ENCODE measurements around the gene MPRIP.
"Not testable (repeated sequence)": the region's sequence is repeated elsewhere in the genome, so short reads cannot be mapped to it uniquely, and the experiment has no call there.

MPRIP gene, protein sequence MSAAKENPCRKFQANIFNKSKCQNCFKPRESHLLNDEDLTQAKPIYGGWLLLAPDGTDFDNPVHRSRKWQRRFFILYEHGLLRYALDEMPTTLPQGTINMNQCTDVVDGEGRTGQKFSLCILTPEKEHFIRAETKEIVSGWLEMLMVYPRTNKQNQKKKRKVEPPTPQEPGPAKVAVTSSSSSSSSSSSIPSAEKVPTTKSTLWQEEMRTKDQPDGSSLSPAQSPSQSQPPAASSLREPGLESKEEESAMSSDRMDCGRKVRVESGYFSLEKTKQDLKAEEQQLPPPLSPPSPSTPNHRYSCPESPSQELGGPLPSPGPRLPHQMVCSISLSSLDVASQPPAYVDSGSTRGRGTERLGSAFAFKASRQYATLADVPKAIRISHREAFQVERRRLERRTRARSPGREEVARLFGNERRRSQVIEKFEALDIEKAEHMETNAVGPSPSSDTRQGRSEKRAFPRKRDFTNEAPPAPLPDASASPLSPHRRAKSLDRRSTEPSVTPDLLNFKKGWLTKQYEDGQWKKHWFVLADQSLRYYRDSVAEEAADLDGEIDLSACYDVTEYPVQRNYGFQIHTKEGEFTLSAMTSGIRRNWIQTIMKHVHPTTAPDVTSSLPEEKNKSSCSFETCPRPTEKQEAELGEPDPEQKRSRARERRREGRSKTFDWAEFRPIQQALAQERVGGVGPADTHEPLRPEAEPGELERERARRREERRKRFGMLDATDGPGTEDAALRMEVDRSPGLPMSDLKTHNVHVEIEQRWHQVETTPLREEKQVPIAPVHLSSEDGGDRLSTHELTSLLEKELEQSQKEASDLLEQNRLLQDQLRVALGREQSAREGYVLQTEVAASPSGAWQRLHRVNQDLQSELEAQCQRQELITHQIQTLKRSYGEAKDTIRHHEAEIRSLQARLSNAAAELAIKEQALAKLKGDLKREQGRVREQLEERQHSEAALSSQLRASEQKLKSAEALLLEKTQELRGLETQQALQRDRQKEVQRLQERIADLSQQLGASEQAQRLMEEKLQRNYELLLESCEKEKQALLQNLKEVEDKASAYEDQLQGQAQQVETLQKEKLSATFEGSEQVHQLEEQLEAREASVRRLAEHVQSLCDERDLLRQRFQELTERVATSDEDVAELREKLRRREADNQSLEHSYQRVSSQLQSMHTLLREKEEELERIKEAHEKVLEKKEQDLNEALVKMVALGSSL (N-terminal part only)

DNA sequence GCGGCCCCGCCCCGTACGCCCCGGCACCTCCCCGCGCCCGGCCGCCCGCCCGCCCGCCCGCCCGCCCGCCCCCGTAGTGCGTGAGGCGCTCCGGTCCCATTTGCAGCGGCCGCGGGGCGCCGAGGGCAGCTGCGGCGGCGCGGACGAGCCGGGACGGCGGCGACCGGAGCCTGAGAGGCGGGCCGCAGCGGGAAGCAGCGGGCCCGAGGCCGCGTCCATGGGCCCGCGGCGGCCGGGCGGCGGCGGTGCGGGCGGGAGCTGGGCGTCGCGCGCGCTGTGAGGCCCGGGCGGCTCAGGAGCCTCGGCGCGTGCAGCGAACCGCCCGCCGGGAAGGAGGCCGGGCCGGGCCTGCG is at the start of gene MPRIP:
TSS of gene MPRIP (plus strand) at position 74 of the 353 bp plus-strand sequence. CDS start 392 bp downstream, outside the sequence.
- no peak for DNase-seq

DNA sequence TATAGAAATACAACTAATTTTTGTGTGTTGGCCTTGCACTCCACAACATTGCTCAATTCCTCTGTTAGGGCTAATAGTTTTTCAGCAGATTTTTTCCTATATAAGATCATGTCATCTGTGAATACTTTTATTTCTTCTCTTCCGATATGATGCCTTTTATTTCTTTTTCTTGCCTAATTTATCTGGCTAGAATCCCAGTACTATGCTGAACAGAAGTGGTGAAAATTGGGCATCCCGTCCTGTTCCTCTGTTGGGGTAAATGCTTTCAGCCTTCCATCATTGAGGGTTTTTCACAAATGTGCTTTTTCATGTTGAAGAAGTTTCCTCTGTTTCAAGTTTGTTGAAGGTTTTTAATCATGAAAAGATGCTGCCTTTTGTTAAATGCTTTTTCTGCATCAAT is 47.6 kb upstream of the MPRIP start:
- no peak for DNase-seq

DNA sequence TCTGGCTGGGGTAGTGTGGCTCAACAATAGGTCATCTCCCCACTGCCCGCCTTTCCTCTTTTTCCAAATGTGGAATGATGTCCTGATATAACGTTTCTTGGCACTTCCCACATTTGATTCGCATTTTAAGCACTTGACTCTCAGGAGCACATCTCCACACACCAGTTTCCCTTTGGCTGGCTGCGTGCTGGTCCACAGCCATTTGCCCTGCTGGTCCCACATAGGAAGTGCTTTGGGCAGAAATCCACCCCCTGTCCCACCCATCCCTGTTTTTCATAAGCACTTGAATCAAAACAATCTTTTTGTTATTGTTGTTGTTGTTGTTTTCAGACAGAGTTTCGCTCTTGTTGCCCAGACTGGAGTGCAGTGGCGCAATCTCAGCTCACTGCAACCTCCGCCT is 46.3 kb upstream of the MPRIP start:
- no peak for DNase-seq

DNA sequence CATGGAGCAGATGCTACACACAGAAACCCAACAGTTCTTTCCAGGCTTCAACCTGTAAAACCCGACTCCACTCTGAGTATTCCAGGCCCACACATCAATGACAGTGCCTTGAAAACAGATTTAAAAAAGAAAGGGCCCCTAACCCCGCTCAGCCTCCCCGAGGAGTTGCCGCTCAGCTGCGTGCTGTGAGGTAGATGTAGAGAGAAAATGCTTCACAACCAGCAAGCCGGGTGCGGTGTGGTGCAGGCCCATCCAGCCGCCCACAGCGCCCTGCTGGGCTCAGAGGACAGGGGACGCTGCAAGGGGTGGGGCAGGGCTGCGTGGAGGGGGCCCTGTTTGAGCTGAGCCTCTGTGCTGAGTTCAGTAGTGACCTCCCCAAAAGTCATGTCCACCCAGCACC is 45.5 kb upstream of the MPRIP start:
- DNase-seq: not testable (repeated sequence)

DNA sequence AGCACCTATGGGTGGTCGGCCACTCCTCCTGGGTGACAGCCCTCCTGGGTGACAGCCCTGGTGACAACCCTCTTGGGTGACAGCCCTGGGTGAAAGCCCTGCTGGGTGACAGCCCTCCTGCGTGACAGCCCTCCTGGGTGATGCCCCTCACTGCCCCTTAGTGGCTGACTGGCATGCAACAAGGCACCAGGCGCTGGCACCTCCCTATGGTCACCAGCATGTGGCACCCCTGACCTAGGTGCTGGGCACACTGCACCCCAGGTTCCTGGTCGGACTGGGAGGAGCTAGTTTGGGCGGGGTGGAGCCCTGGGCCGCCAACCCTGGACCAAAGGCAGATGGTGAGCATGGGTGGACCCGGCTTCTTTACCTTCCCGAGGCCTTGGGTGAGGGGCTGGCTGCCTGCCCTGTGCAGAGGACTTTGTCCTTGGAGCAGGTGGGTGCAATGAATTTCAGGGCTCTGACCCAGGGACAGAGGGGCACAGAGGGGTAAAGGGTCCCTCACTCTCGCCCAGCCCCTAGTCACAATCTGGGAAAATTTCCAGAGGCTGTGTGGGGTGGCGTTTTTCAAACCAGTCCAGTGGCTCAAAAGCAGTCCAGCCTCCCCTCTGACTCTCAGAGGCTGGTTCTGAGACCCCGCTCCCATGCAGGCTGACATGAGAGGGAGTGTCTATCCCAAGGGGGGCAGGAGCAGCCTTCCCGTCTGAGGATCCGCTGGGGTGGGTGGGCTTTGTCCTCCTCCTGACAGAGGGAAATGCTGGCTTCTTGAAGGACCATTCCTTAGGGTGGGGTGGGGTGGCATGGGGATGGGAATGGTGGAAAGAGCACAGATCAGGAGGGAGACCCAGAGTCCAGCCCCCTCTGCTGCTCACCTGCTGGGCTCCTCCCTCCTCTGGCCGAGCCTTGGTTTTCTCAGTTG is 44.5 kb upstream of the MPRIP start:
- no peak for DNase-seq

DNA sequence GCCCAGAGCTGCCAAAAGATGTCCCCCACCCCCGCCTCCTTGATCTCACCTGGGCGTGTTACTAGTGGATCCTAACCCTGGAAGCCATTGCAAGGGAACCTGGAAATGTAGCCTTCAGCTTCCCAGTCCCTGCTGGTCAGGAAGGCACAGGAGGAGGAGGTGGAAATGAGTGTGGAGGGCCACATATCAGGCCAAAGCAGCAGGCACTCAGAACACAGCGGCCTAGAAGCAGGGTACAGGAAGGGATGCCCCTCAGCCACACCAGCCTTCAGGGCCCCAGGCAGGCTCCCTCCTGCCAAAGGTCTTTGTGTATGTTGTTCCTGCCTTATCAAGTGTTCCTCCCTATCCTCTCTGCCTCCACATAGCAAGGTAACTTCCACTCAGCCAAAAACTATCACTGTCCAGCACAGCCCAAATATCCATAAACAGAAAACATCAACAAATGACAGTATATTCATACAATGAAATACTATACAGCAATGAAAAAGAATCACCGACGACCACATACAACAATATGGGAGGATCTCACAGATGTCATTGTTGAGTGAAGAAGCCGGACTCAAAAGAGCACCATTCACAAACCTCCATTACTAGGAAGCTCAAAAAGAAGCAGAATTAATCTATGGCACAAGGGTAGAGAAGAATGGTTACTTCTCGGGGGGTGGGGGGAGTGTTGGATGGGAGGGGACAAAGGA is 42.2 kb upstream of the MPRIP start:
- DNase-seq: no peak

DNA sequence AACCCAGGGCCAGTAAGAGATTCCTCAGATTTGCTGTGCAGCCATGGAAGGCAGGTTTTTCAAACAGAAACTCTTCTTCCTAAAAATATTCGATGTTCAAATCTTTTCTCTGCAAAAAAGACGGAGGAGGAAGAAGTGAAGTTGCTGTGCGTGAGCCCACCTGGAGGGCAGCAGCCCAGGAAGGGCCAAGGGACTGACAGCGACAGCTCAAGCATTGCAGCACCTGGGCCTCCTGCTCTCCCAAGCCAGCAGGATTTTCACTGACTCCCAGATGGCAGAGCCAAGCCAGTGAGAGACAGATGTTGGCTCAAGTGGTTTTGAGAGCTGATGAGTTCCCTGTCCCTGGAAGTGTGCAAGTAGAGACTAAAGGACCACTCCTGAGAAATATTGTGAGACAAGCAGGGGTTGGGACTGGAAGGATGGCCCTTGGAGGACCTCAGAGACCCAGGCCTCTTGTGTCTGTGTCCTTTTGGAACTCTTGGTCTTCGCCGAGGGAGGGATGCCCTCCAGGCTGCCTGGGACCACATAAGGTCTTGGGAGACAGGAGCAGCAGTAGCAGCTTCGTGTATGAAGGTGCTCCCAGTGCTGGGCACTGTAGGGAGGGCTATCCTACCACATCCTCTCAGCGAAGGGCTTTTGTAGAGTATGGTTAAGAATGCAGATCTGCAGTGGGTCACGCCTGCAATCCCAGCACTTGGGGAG is 41.0 kb upstream of the MPRIP start:
- no peak for DNase-seq

DNA sequence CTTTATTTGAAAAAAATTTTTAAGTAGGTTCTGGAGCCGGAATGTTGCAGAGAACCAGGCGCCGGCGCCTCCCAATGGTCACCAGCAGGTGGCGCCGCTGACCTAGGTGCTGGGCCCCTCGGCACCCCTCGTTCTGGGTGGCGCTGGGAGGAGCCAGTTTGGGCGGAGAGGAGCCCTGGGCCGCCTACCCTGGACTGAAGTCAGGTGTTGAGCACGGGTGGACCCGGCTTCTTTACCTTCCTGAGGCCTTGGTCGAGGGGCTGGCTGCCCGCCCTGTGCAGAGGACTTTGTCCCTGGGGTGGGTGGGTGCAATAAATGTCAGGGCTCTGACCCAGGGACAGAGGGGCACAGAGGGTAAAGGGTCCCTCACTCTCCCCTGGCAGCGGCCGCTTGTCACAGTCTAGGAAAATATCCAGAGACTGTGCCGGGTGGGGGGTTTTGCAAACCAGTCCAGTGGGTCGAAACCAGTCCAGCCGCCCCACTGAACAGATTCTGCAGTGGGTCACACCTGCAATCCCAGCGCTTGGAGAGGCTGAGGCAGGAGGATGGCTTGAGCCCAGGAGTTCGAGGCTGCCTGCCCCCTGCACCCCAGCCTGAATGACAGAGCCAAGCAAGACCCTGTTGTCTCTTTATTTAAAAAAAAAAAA is 40.3 kb upstream of the MPRIP start:
- peak; percentile 85 for DNase-seq

DNA sequence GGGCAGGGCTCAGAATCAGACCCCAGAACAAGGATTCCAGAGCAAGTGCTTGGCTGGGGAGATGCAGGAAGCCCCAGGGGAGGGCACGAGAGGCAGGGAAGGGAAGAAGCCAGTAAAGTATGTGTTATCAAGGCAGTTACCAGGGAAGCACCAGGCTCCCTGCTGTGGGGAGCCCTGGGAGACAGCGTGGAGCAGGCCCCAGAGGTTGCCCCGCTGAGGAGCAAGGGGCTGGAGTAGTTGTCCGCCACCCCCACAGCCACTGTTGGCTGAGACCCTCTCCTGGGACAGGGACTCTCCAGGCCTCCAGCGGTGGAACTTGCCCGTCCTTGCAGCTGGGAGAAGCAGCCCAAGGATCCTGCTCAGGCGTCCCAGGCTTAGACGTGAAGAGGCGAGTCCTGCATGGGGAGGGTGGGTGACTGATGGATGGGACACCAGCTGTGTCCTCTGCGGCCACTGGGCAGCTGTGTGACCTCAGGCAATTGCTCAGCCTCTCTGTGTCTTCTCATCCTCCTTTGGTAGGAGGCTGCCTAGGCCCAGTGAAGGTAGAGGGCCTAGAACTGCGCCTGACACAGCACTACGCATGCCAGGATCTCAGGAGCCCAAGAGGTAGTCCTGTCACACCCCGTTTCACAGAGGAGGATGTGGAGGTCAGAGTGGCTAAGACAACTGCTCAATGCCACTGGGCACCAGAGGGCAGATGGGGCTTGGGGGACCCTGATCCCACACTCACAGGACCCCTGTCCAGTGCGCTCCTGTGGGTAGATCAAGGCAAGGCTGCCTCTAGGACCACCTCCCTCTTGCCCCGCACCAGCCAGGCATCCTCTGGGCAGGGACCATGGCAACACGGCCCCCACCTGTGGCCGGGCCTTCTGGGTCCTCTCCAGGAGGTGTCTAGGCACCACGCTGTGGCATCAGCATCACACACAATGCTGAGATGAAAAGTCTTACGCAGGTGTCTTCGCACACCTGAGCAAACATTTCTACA is 39.2 kb upstream of the MPRIP start:
- not testable (repeated sequence) for DNase-seq

DNA sequence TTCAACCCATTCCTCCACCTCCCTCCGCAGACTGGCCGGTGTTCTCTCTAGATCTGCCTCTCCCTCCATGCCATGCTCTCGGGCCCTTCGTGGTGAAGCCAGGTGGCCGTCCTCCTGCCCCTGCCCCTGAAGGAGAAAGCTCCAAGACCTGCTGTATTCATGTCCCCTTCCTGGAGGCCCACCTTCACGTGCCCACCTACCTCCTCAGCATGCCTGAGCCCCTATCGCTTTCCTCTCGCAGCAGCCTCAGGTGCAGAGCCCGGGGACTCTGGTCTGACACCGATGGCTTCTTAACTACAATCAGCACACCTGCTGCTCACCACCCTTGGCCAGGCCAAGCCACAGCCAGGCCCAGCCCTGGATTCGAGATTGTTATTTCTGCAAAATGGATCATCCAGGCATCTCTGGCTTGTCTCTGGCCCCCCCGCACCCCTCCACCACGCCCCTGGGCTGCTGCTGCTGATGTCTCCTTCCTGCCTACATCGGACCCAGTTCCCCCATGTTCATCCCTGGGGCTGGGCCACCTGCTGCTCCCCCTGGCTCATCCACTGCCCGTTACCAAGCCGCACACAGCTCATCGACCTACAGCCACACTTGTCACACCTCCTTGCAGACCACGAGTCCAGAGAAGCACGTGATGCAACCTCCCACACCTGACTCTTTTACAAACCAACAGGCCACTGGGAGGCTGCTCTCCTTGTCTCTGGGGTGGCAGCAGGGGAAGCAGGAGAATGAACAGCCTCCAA is 37.8 kb upstream of the MPRIP start:
- DNase-seq: no peak

DNA sequence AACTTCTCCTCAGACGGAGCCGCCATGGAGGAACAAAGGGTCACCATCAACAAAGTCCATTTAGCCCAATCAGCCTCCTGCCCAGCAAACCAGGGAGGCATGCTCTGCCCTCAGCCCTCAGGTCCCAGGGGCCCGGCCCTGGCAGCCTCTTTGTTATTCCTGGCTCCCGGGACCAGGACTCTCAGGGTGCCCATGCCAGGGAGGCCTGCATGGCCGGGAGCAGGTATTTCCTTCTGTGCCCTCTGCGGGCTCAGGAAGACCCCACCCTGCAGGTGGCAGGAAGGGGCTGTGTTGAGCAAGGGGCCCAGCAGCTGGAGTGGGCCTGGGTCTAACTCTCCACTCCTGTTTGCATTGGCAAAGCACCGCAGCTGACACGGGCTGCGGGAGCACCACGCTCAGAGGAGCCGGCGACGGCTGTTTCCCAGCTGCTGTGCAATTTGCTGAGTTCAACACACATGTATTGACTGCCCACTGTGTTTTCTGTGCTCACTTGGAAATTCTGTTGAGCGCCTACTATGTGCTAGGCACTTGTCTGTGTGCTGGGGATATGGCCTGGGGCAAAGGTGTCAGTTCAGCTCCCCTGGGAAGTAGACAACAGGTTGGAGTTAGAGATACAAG is 37.2 kb upstream of the MPRIP start:
- DNase-seq: not testable (repeated sequence)

DNA sequence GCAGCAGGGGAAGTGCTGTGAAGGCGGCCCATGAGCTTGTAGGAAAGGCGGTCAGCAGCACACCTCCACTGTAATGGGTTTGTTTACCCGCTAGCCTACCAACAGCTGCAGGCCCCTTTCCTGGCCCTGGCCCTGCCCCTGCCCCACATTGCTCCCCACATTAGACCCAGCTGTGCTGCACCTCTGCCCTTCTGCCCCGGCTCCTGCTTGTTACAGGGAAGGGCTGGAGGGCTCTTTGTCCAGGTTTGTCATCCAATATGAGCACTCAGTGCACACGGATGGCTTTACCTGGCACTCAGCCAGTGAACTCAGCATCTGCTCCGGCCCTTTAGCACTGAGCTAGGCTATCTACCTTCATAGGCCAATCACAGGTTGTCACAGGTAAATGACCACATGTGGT is 34.4 kb upstream of the MPRIP start:
- DNase-seq: not testable (repeated sequence)

DNA sequence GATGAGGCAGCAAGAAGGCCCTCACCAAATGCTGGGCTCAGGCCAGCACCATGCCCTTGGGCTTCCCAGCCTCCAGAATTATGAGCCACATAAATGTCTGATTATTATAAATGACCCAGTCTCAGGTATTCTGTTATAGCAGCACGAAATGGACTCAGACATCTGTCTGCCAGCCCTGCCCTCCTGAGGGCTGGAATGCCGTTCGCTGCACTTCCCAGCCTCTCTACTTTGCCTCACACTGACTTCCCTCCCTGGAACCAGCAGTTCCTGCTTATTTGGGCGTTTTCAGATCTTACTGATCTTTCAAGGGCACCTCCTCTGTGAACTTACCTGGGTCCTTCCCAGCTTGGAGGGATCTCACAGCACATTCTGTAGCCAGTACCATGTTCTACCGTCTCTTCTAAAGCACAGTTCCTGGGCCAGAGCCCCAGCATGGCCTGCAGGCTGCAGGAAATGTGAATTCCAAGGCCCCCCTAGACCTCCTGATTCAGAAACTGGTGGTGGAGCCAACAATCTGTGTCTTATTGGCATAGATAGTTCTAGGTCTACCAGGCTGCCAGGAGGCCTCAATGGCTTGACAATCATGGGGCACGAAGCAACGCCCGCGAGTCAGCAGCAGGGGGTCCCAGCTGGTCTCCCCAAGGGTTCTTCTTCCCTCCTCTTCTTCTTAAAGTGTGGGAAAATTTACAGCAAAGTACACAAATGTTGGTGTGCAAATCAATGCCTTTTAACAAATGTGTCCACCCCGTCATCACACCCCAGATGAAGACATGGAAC is 33.4 kb upstream of the MPRIP start:
- DNase-seq: not testable (repeated sequence)

DNA sequence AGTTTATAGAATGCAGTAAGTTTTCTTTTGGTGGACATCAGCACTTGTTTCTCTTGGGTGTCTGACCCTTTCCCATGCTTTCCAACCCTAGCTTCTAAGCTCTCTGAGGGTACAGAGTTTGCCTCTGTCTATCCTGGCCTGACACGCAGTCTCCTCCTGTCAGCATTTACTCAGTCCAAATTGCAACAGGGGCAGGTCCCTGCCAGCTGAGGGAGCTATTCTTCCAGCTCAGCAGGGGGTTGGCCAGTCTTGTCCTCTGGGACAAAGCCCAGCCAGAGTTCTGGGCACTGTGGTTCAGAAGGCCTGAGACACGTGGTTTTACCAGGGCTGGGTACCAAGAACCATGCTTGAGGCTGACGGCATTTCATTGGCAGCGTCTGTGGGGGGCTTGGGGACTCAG is 32.3 kb upstream of the MPRIP start:
- DNase-seq: not testable (repeated sequence)

DNA sequence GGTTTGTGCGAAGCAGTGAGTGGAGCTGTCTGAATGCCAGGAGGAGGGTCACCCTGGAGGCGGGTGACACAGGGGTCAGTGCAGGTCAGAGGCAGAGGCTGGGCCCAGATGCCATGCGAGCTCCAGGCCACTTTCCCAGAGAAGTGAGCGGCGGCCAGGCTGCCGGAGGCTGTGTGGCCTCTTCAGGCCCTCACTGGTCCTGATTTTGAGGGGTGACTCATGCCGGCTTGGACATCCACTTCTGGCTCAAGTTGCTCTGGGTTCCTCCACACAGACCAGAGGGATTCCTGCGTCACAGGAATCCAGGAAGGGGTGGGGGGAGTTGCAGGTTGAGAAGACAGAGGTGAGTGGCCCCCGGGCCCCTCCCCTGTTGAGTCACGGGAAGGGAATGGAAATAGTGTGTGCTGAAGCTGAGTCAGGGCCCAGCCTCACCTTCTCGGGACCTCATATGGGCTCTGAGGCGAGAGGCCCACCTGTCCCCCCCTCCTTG is 31.7 kb upstream of the MPRIP start:
- not testable (repeated sequence) for DNase-seq

DNA sequence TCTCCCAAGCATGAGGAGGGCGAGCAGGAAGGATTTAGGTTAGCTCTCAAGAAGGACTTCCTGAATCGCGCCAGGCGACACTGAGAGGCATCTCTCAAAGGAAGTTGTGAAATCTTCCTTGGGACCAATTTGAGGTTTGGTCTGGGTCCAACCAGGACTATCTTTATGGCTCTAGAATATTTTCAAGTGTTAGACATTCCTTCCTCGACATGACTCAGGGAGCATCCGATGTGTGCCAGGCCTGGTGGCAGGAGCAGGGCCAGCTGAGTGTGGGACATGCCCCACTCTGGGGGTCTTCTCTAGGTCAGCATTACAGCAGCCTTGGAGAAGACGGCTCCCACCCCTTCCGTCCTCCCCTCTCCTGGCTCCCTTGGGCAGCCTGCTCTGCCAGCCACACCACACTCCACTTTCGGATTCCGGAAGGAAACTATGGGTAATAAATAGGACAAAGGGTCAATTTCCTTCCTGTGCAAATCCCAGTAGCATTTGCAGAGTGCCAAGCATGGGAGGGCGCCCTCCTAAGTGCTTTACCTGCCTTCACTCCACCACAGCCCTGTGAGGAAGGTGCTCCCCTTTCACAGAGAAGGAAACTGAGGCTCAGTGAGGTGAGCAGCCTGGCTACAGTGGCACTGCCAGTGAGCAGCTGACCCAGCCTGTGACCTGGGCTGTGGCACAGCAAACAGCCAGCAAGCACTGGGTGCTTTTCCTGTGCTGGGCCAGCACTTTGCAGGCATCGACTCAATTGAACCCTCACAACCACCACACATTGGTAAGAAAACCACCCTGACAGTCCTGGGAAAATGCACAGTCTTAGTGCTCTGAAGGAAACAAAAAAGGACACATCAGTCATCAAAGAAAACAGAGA is 31.0 kb upstream of the MPRIP start:
- not testable (repeated sequence) for DNase-seq
